ENCODE measurements around the gene AIFM3.

The AIFM3 gene

DNA sequence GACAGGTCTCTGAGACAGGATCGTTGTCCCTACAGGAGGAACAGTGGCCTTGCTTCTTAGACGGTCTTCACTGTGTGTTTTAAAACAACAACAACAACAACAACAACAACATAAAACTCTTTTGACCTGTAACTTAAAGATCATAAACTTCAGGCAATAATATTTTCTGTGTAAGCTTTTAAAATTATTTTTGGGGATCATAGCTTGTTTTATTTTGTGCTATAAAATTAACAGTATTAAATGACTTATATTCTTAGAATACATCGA, 13.8 kb upstream of the AIFM3 start:
- ATAC-seq: no peak
- no peak for TF ChIP-seq RARB (CRISPR knock-in tag; IDR thresholded peaks at IDR 0.05)
- no peak for TF ChIP-seq ISL1 (CRISPR knock-in tag; IDR thresholded peaks at IDR 0.05)
- no peak for TF ChIP-seq SNAI2 (CRISPR knock-in tag; IDR thresholded peaks at IDR 0.05)
- TF ChIP-seq, protein P1, sequence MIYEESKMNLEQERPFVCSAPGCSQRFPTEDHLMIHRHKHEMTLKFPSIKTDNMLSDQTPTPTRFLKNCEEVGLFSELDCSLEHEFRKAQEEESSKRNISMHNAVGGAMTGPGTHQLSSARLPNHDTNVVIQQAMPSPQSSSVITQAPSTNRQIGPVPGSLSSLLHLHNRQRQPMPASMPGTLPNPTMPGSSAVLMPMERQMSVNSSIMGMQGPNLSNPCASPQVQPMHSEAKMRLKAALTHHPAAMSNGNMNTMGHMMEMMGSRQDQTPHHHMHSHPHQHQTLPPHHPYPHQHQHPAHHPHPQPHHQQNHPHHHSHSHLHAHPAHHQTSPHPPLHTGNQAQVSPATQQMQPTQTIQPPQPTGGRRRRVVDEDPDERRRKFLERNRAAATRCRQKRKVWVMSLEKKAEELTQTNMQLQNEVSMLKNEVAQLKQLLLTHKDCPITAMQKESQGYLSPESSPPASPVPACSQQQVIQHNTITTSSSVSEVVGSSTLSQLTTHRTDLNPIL (CRISPR knock-in tag; IDR thresholded peaks at IDR 0.05; ENCODE audit: low read depth): no peak
- TF ChIP-seq PPARA (CRISPR knock-in tag; IDR thresholded peaks at IDR 0.05; ENCODE audit: borderline replicate concordance): no peak
- TF ChIP-seq BACH2 (CRISPR knock-in tag; IDR thresholded peaks at IDR 0.05; ENCODE audit: borderline replicate concordance): no peak
- TF ChIP-seq ZC3H10 (CRISPR knock-in tag; IDR thresholded peaks at IDR 0.05): no peak
- TF ChIP-seq ZNF565 (CRISPR knock-in tag; conservative IDR thresholded peaks at IDR 0.05; ENCODE audit: low read depth): no peak
- no peak for TF ChIP-seq TCF4 (CRISPR knock-in tag; IDR thresholded peaks at IDR 0.05; ENCODE audit: borderline replicate concordance)
- no peak for TF ChIP-seq ZNF70 (CRISPR knock-in tag; IDR thresholded peaks at IDR 0.05)
- TF ChIP-seq ZFP3 (CRISPR knock-in tag; IDR thresholded peaks at IDR 0.05): no peak
- TF ChIP-seq ZFP30 (CRISPR knock-in tag; IDR thresholded peaks at IDR 0.05): no peak
- no peak for TF ChIP-seq ARNTL (CRISPR knock-in tag; IDR thresholded peaks at IDR 0.05; ENCODE audit: borderline replicate concordance, low read depth)
- no peak for TF ChIP-seq OSR1 (CRISPR knock-in tag; IDR thresholded peaks at IDR 0.05)
- no peak for TF ChIP-seq ZNF8 (CRISPR knock-in tag; IDR thresholded peaks at IDR 0.05)
- no peak for TF ChIP-seq POU6F1 (CRISPR knock-in tag; IDR thresholded peaks at IDR 0.05; ENCODE audit: borderline replicate concordance, low read depth)
- TF ChIP-seq GLIS3 (CRISPR knock-in tag; IDR thresholded peaks at IDR 0.05): no peak
- no peak for TF ChIP-seq TSHZ2 (CRISPR knock-in tag; IDR thresholded peaks at IDR 0.05)

- TF ChIP-seq GLIS3 (CRISPR knock-in tag; IDR thresholded peaks at IDR 0.05): no peak
- no peak for TF ChIP-seq ZFP3 (CRISPR knock-in tag; IDR thresholded peaks at IDR 0.05)
- no peak for TF ChIP-seq ZNF8 (CRISPR knock-in tag; IDR thresholded peaks at IDR 0.05)
- no peak for TF ChIP-seq TOX (CRISPR knock-in tag; IDR thresholded peaks at IDR 0.05; ENCODE audit: borderline replicate concordance)
- no peak for TF ChIP-seq OSR1 (CRISPR knock-in tag; IDR thresholded peaks at IDR 0.05)
- TF ChIP-seq SNAI2 (CRISPR knock-in tag; IDR thresholded peaks at IDR 0.05): no peak
- TF ChIP-seq, protein P1 (CRISPR knock-in tag; IDR thresholded peaks at IDR 0.05; ENCODE audit: low read depth): no peak
- TF ChIP-seq ESRRG (CRISPR knock-in tag; IDR thresholded peaks at IDR 0.05): no peak
- TF ChIP-seq ARNTL (CRISPR knock-in tag; IDR thresholded peaks at IDR 0.05; ENCODE audit: borderline replicate concordance, low read depth): no peak
- TF ChIP-seq ZNF565 (CRISPR knock-in tag; conservative IDR thresholded peaks at IDR 0.05; ENCODE audit: low read depth): no peak
- TF ChIP-seq PPARA (CRISPR knock-in tag; IDR thresholded peaks at IDR 0.05; ENCODE audit: borderline replicate concordance): no peak
- no peak for TF ChIP-seq BACH2 (CRISPR knock-in tag; IDR thresholded peaks at IDR 0.05; ENCODE audit: borderline replicate concordance)
- TF ChIP-seq CSDC2 (CRISPR knock-in tag; IDR thresholded peaks at IDR 0.05): no peak
- no peak for TF ChIP-seq ZNF70 (CRISPR knock-in tag; IDR thresholded peaks at IDR 0.05)
- TF ChIP-seq ISL1 (CRISPR knock-in tag; IDR thresholded peaks at IDR 0.05): no peak
- TF ChIP-seq TCF4 (CRISPR knock-in tag; IDR thresholded peaks at IDR 0.05; ENCODE audit: borderline replicate concordance): no peak
- TF ChIP-seq, protein P2, sequence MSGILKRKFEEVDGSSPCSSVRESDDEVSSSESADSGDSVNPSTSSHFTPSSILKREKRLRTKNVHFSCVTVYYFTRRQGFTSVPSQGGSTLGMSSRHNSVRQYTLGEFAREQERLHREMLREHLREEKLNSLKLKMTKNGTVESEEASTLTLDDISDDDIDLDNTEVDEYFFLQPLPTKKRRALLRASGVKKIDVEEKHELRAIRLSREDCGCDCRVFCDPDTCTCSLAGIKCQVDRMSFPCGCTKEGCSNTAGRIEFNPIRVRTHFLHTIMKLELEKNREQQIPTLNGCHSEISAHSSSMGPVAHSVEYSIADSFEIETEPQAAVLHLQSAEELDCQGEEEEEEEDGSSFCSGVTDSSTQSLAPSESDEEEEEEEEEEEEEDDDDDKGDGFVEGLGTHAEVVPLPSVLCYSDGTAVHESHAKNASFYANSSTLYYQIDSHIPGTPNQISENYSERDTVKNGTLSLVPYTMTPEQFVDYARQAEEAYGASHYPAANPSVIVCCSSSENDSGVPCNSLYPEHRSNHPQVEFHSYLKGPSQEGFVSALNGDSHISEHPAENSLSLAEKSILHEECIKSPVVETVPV (CRISPR knock-in tag; IDR thresholded peaks at IDR 0.05): no peak
- TF ChIP-seq POU6F1 (CRISPR knock-in tag; IDR thresholded peaks at IDR 0.05; ENCODE audit: borderline replicate concordance, low read depth): no peak
- TF ChIP-seq TSHZ2 (CRISPR knock-in tag; IDR thresholded peaks at IDR 0.05): no peak
- TF ChIP-seq ZFP30 (CRISPR knock-in tag; IDR thresholded peaks at IDR 0.05): no peak
- ATAC-seq: no peak
Measured at GRCh38 chr22:20953668-20954500, 13.2 kb upstream of the AIFM3 start.

Data from SK-N-SH treated with all-trans-retinoic acid at 6 μM for 48 hours (cell line).